ENCODE data around the gene INSRR. TPM values are rescaled to one million over a fixed set of nuclear protein-coding genes. Genes with fewer than 3 reads are reported as not detected.

Gene INSRR
- total and polyA plus RNA-seq, 9 of the 15 experiments (the other 6 are each of a cell fraction or from before 2014, with no cell fraction given), result 0.03 to 0.18 (median 0.06) TPM; not detected in 3

DNA sequence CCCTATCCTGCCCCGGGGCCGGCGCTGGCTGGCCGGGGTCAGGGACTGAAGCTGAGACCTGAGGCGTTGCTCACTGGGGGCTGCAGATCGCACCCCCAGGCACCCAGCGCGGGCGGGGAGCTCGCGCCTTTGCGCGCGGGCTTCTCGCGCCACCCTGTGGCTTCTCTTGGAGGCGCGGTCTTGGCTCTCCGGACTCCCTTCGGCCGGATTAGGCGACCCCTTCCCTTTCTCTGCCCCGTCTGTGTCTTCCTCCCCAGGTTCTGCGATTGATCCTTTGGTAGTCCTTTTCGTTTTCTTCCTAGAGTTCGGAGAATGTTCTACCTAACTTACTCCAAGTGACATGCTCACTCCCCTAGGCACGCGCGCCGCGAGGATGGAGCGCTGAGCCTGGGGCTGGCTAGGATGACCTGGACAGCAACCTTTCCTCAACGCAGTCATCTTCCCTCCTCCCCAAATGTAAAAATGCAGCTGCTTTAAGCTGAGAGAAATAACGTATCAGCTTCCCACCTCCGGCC lies 1.3 kb upstream of the INSRR start (continued):
- no peak for TF ChIP-seq MBD1 (CRISPR knock-in tag; IDR thresholded peaks at IDR 0.05)
- TF ChIP-seq ZBTB1 (CRISPR knock-in tag; IDR thresholded peaks at IDR 0.05; ENCODE audit: borderline replicate concordance, low read depth), result no peak
- TF ChIP-seq GTF3C2 (IDR thresholded peaks at IDR 0.05; ENCODE audit: borderline replicate concordance, extremely low read depth, insufficient read length), result no peak
- TF ChIP-seq SNIP1 (IDR thresholded peaks at IDR 0.05; ENCODE audit: low read depth), result no peak
- TF ChIP-seq NCOA1 (IDR thresholded peaks at IDR 0.05; ENCODE audit: low read depth), result no peak
- TF ChIP-seq ZNF717 (CRISPR knock-in tag; IDR thresholded peaks at IDR 0.05), result no peak
- no peak for TF ChIP-seq ZNF175 (CRISPR knock-in tag; IDR thresholded peaks at IDR 0.05; ENCODE audit: low read depth)
- TF ChIP-seq MED1 (CRISPR knock-in tag; IDR thresholded peaks at IDR 0.05; ENCODE audit: borderline replicate concordance), result no peak
- TF ChIP-seq XRCC3 (IDR thresholded peaks at IDR 0.05), result no peak
- no peak for TF ChIP-seq ZNF589 (CRISPR knock-in tag; IDR thresholded peaks at IDR 0.05; ENCODE audit: low read depth)
- TF ChIP-seq, protein P1, sequence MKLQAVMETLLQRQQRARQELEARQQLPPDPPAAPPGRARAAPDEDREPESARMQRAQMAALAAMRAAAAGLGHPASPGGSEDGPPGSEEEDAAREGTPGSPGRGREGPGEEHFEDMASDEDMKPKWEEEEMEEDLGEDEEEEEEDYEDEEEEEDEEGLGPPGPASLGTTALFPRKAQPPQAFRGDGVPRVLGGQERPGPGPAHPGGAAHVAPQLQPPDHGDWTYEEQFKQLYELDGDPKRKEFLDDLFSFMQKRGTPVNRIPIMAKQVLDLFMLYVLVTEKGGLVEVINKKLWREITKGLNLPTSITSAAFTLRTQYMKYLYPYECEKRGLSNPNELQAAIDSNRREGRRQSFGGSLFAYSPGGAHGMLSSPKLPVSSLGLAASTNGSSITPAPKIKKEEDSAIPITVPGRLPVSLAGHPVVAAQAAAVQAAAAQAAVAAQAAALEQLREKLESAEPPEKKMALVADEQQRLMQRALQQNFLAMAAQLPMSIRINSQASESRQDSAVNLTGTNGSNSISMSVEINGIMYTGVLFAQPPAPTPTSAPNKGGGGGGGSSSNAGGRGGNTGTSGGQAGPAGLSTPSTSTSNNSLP (IDR thresholded peaks at IDR 0.05; ENCODE audit: borderline replicate concordance, low read depth, low read length), result no peak
- TF ChIP-seq MAZ (CRISPR knock-in tag; conservative IDR thresholded peaks at IDR 0.05 in 1 of 2, IDR thresholded peaks at IDR 0.05 in 1 of 2), result peak; percentile 39 to 82
- TF ChIP-seq, protein P2, sequence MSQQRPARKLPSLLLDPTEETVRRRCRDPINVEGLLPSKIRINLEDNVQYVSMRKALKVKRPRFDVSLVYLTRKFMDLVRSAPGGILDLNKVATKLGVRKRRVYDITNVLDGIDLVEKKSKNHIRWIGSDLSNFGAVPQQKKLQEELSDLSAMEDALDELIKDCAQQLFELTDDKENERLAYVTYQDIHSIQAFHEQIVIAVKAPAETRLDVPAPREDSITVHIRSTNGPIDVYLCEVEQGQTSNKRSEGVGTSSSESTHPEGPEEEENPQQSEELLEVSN (IDR thresholded peaks at IDR 0.05; ENCODE audit: borderline replicate concordance in 1 of 2, extremely low read depth in 1 of 2, insufficient read depth in 1 of 2, insufficient read length in 1 of 2, low read depth in 1 of 2, low read length in 1 of 2, poor library complexity in 1 of 2, severe bottlenecking in 1 of 2), result peak; percentile 45 to 80
- no peak for TF ChIP-seq ZNF12 (CRISPR knock-in tag; IDR thresholded peaks at IDR 0.05)
- TF ChIP-seq SNAPC5 (CRISPR knock-in tag; IDR thresholded peaks at IDR 0.05), result no peak
- no peak for TF ChIP-seq MYBL2 (IDR thresholded peaks at IDR 0.05; ENCODE audit: low read depth)
- no peak for TF ChIP-seq MYBL2 (CRISPR knock-in tag; IDR thresholded peaks at IDR 0.05; ENCODE audit: borderline replicate concordance)
- TF ChIP-seq, protein P3, sequence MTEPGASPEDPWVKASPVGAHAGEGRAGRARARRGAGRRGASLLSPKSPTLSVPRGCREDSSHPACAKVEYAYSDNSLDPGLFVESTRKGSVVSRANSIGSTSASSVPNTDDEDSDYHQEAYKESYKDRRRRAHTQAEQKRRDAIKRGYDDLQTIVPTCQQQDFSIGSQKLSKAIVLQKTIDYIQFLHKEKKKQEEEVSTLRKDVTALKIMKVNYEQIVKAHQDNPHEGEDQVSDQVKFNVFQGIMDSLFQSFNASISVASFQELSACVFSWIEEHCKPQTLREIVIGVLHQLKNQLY (CRISPR knock-in tag; conservative IDR thresholded peaks at IDR 0.05), result no peak

Measured in K562 (cell line).